Ovary (tissue), 9 donors: ENCODE results near the gene PRDM16. TPM values are rescaled to one million over a fixed set of nuclear protein-coding genes. Genes with fewer than 3 reads are reported as not detected.

Experiments
- DNase-seq, 5 donors: peaks; one replicate each; pipeline ENCODE4 v3.0.0-alpha.2; 2019 to 2020
- H3K27ac ChIP-seq, 2 donors: fragments of 200-600 bp; one replicate each; pipeline versions ENCODE4 v1.5.1 to v1.8.0; 2019 to 2022
- H3K27me3 ChIP-seq: fragments of 200-600 bp; one replicate; pipeline ENCODE4 v1.8.0; 2022
- H3K36me3 ChIP-seq: fragments of 200-600 bp; sonication (generic); one replicate; pipeline ENCODE4 v1.5.1; 2019
- H3K4me1 ChIP-seq: one replicate; pipeline ENCODE4 v1.8.1; 2013; ENCODE audit warnings: mild to moderate bottlenecking, moderate library complexity; ENCODE audit not compliant: insufficient read depth
- H3K4me3 ChIP-seq: fragments of 200-600 bp; sonication (generic); one replicate; pipeline ENCODE4 v1.5.1; 2017
- H3K9me3 ChIP-seq, 2 donors: fragments of 200-600 bp in 1 of 2; sonication (generic) in 1 of 2; one replicate each; pipeline versions ENCODE4 v1.5.1 to v1.8.1; 2013 to 2019; ENCODE audit warnings: mild to moderate bottlenecking in 1 of 2, moderate library complexity in 1 of 2
- CTCF ChIP-seq, 3 donors: fragments of 450-650 bp in 2 of 3; fragments of 200-600 bp in 1 of 3; IDR thresholded peaks; one replicate each; pipeline versions ENCODE4 v1.5.1 to v1.8.0; 2016 to 2022; ENCODE audit warnings: antibody characterized with exemption in 3 of 3, mild to moderate bottlenecking in 1 of 3
- EP300 ChIP-seq: sonication (generic); formaldehyde crosslinking; IDR thresholded peaks from one replicate; pipeline ENCODE4 v1.6.1; 2017; ENCODE audit warnings: antibody characterized with exemption
- POLR2A ChIP-seq: fragments of 450-650 bp; IDR thresholded peaks from one replicate; pipeline ENCODE4 v1.6.1; 2017; ENCODE audit warnings: antibody characterized with exemption, mild to moderate bottlenecking, moderate library complexity
- WGBS, 3 donors: extraction: QIAGEN DNeasy Blood & Tissue Kit in 1 of 3; methylation state at CpG; one replicate each; pipeline versions ENCODE4 v1.1.5 to v1.1.7; 2013 to 2017; 5-methylcytosine and 5-hydroxymethylcytosine counted together
- intact Hi-C, 4 donors: fragments of 100-400 bp; cut with DNase I; formaldehyde crosslinking; loops; one replicate each; pipeline versions ENCODE4 v1.11.0 to v1.15.1; 2022 to 2023
- polyA plus RNA-seq, 2 donors: library from polyadenylated mRNA; stranded (reverse); fragments of 200-250 nt in 1 of 2; fragments of 350-450 nt in 1 of 2; fragmentation: Illumina TruSeq in 1 of 2; extraction: RNeasy Lipid Tissue Mini Kit (QIAGEN cat#74804) in 1 of 2; gene quantifications; one replicate each; pipeline ENCODE4 v1.2.3, GENCODE V29; 2013 to 2014
- total RNA-seq, 7 donors: library from RNA; depleted of rRNA in 2 of 7; stranded (reverse); fragments of >200 nt in 2 of 7; fragmentation: NEBNext Ultra II Directional in 3 of 7; extraction: Animal tissue kit (Norgen Biotek cat#: 25700) in 3 of 7; gene quantifications; one replicate each; pipeline versions ENCODE4 v1.1.0 to v1.2.4, GENCODE V29; 2016 to 2023
- donor health status: DM: no; HTN: no; CAD: no; lungs with moderate emphysema.
- donor health status: DM: no; HTN: no; CAD: no.
- donor health status: Bipolar disorder and iron deficiency.
- donor health status: DM: yes; HTN: yes; CAD: no.
- donor health status: DM: no; HTN: no; CAD: no.
- donor health status: DM: yes; HTN: yes; CAD: no.

Gene PRDM16
- total and polyA plus RNA-seq, 9 donors: 1.1 to 17.3 (median 3.9) TPM

- DNase-seq: no peak
- Histone ChIP-seq H3K27me3 (no peaks in the 10 kb centered on the region), H3K4me1 (no peaks in the 10 kb centered on the region), H3K36me3 (no peaks in the 10 kb centered on the region), H3K9me3 (no peaks in the 10 kb centered on the region), H3K27ac (no peak overlapping the region), H3K4me3 (no peak overlapping the region)
- 76 to 88% (median 84%) methylated on average over 7 to 9 of the region's 9 CpGs for WGBS, 3 donors
- intact Hi-C loops: no loop called here
- TF ChIP-seq EP300 (no peak), POLR2A (no peak), CTCF (IDR thresholded peaks at IDR 0.05) (no peak)
Measured at GRCh38 chr1:3271866-3272265, 202.9 kb downstream of the PRDM16 start.

GRCh38 chr1:3272321-3273045 lies 203.5 kb downstream of the PRDM16 start:
- 84 to 91% (median 88%) methylated on average over 26 to 29 of the region's 29 CpGs for WGBS, 3 donors
- H3K36me3 ChIP-seq: no peaks in the 10 kb centered on the region
- H3K27ac ChIP-seq: no peak overlapping the region
- no peaks in the 10 kb centered on the region for H3K4me1 ChIP-seq
- intact Hi-C loops: no loop called here
- no peaks in the 10 kb centered on the region for H3K27me3 ChIP-seq
- TF ChIP-seq EP300 (no peak), CTCF (IDR thresholded peaks at IDR 0.05) (no peak)
- no peak for DNase-seq
- no peaks in the 10 kb centered on the region for H3K9me3 ChIP-seq
- H3K4me3 ChIP-seq: no peak overlapping the region

- H3K4me3 ChIP-seq: no peak overlapping the region
- no peaks in the 10 kb centered on the region for H3K27me3 ChIP-seq
- no peak for DNase-seq
- no peak overlapping the region for H3K27ac ChIP-seq
- intact Hi-C loops: no loop called here
- TF ChIP-seq EP300: no peak
- no peak for TF ChIP-seq CTCF (IDR thresholded peaks at IDR 0.05)
- no peak for TF ChIP-seq POLR2A
- no peaks in the 10 kb centered on the region for H3K9me3 ChIP-seq
- no peaks in the 10 kb centered on the region for H3K36me3 ChIP-seq
- 89 to 95% (median 95%) methylated on average over 4 of the region's 4 CpGs for WGBS, 3 donors
- no peaks in the 10 kb centered on the region for H3K4me1 ChIP-seq
Measured at GRCh38 chr1:3273447-3273846, 204.4 kb downstream of the PRDM16 start.

DNA sequence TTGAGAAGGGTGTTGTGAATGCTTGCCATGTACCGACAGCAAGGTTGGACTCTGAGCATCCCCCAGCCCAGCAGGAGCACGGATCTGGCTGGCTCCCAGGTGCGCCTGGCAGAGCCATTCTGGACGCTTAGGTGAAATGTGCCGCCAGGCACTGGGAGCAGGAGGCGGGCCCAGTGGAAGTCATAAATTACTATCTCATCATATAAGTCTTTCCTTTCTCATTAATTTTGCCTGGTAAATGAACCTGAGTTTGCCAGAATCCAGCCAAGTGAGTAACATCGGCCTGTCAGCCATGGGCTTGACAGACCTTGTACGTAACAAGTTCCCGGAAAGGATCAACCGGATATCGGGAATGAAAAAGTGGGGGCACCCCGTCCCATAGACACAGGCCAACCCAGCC lies 206.0 kb downstream of the PRDM16 start:
- H3K36me3 ChIP-seq: no peaks in the 10 kb centered on the region
- WGBS, 3 donors: 81 to 90% (median 87%) methylated on average over 12 of the region's 12 CpGs
- no peak overlapping the region for H3K4me3 ChIP-seq
- TF ChIP-seq CTCF (IDR thresholded peaks at IDR 0.05) (no peak), EP300 (no peak), POLR2A (no peak)
- H3K27me3 ChIP-seq: no peaks in the 10 kb centered on the region
- H3K27ac ChIP-seq: no peak overlapping the region
- DNase-seq: no peak
- H3K9me3 ChIP-seq: no peaks in the 10 kb centered on the region
- intact Hi-C loops: no loop called here
- no peaks in the 10 kb centered on the region for H3K4me1 ChIP-seq
